Upper lobe of right lung (tissue), 1 donor: ENCODE measurements around the gene CCNA1. TPM values are rescaled to one million over a fixed set of nuclear protein-coding genes. Genes with fewer than 3 reads are reported as not detected.

Source experiments
- ATAC-seq: fragments of 200-7000 bp; cut with Tn5 transposase; one replicate; pipeline ENCODE4 v1.9.1; 2020; ENCODE audit warnings: mild to moderate bottlenecking, moderate library complexity
- DNase-seq: peaks from one replicate; pipeline ENCODE4 v3.0.0-alpha.2; 2020
- H3K27ac ChIP-seq: fragments of 200-600 bp; one replicate; pipeline ENCODE4 v1.8.0; 2022
- H3K27me3 ChIP-seq: fragments of 200-600 bp; one replicate; pipeline ENCODE4 v1.8.0; 2022; ENCODE audit warnings: mild to moderate bottlenecking
- H3K36me3 ChIP-seq: fragments of 200-600 bp; one replicate; pipeline ENCODE4 v1.8.0; 2022
- H3K4me1 ChIP-seq: fragments of 200-600 bp; one replicate; pipeline ENCODE4 v1.8.0; 2022
- H3K4me3 ChIP-seq: fragments of 200-600 bp; one replicate; pipeline ENCODE4 v1.8.0; 2022; ENCODE audit warnings: mild to moderate bottlenecking
- H3K9me3 ChIP-seq: fragments of 200-600 bp; one replicate; pipeline ENCODE4 v1.8.0; 2022
- intact Hi-C: fragments of 100-400 bp; cut with DNase I; formaldehyde crosslinking; loops from one replicate; pipeline ENCODE4 v1.11.0; 2022
- long read RNA-seq: library from polyadenylated mRNA; unstranded; transcript quantifications from one replicate; pipeline ENCODE4 v2.0.0, GENCODE V29; 2021
- total RNA-seq: library from RNA; stranded (reverse); fragmentation: NEBNext Ultra II Directional; extraction: Animal tissue kit (Norgen Biotek cat#: 25700); gene quantifications from one replicate; pipeline ENCODE4 v1.2.1, GENCODE V29; 2021
- TF ChIP-seq, protein P1 (sequence below): fragments of 200-600 bp; IDR thresholded peaks from one replicate; pipeline ENCODE4 v1.8.0; 2022; ENCODE audit warnings: antibody characterized with exemption
- donor health status: DM: no; HTN: yes; CAD: no; lungs with severe emphysema.

Gene CCNA1
- 0.46 TPM for total RNA-seq
- long read RNA-seq = 0 reads

DNA sequence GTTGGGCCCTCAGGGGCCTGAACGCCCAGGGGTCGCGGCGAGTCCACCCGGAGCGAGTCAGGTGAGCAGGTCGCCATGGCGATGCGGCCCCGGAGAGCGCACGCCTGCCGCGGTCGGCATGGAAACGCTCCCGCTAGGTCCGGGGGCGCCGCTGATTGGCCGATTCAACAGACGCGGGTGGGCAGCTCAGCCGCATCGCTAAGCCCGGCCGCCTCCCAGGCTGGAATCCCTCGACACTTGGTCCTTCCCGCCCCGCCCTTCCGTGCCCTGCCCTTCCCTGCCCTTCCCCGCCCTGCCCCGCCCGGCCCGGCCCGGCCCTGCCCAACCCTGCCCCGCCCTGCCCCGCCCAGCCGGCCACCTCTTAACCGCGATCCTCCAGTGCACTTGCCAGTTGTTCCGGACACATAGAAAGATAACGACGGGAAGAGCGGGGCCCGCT is at the start of gene CCNA1:
Gene CCNA1, plus strand, starts transcription at position 390 of the 439 bp plus-strand sequence. CDS start 562 bp downstream, outside the sequence.
- peak; percentile 67 for ATAC-seq
- peak within 1 kb of the TSS; percentile 45 for H3K4me3 ChIP-seq
- TF ChIP-seq, protein P1, sequence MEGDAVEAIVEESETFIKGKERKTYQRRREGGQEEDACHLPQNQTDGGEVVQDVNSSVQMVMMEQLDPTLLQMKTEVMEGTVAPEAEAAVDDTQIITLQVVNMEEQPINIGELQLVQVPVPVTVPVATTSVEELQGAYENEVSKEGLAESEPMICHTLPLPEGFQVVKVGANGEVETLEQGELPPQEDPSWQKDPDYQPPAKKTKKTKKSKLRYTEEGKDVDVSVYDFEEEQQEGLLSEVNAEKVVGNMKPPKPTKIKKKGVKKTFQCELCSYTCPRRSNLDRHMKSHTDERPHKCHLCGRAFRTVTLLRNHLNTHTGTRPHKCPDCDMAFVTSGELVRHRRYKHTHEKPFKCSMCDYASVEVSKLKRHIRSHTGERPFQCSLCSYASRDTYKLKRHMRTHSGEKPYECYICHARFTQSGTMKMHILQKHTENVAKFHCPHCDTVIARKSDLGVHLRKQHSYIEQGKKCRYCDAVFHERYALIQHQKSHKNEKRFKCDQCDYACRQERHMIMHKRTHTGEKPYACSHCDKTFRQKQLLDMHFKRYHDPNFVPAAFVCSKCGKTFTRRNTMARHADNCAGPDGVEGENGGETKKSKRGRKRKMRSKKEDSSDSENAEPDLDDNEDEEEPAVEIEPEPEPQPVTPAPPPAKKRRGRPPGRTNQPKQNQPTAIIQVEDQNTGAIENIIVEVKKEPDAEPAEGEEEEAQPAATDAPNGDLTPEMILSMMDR = no peak
- H3K36me3 ChIP-seq = no peaks in the 10 kb centered on the region
- H3K27ac ChIP-seq = no peak within 1 kb of the TSS
- peaks cover 23% of the 10 kb centered on the region for H3K4me1 ChIP-seq
- H3K27me3 ChIP-seq = peaks cover 43% of the 10 kb centered on the region
- peak; percentile 71 for DNase-seq
- H3K9me3 ChIP-seq = no peaks in the 10 kb centered on the region
- intact Hi-C loops = no loop called here

DNA sequence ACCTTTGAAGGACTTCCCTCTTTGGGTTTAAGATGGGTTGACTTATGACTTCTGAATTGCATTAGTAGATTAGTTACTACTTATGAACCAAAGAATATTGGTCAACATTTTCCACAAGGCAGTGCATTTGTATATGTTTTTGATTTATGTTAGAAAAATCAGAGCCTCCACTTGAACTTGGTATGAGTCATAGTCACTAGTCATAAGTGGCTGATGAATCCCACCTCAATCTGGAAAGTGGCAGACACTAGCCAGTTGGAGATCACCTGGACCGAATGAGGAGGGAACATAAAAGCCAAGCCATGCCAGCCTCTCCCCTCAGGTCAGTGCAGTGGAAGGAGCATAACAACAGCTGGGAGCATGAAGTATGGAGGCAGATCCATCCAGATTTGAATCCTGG is 46.8 kb upstream of the CCNA1 start:
- no peak overlapping the region for H3K27ac ChIP-seq
- no peak for DNase-seq
- TF ChIP-seq, protein P1 = no peak
- H3K27me3 ChIP-seq = no peaks in the 10 kb centered on the region
- H3K4me3 ChIP-seq = no peak overlapping the region
- H3K4me1 ChIP-seq = no peaks in the 10 kb centered on the region
- no peak for ATAC-seq
- H3K36me3 ChIP-seq = no peaks in the 10 kb centered on the region
- intact Hi-C loops = no loop called here
- H3K9me3 ChIP-seq = no peaks in the 10 kb centered on the region

DNA sequence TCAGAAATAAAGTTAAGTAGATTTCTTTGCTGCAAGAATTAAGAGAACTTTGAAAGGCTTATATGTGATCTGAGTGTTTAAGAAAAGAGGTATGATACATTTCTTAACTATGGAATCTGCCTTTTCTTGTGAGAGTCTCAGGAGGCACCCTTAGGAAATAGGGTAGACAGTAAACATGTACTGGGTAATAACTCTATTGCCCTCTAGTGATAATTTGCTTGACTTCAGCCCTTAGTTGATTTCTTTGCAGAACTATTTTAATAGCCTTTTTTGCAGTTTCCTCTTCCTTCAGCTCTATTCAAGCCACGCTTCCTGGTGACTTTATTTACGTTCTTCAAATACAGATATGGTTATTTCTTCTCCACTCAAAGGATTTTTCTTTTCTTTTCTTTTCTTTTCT is 37.0 kb upstream of the CCNA1 start:
- H3K27ac ChIP-seq = no peak overlapping the region
- H3K4me3 ChIP-seq = no peak overlapping the region
- DNase-seq = no peak
- ATAC-seq = peak; percentile 58
- intact Hi-C loops = no loop called here
- H3K36me3 ChIP-seq = no peaks in the 10 kb centered on the region
- H3K4me1 ChIP-seq = no peaks in the 10 kb centered on the region
- H3K9me3 ChIP-seq = no peaks in the 10 kb centered on the region
- no peaks in the 10 kb centered on the region for H3K27me3 ChIP-seq
- TF ChIP-seq, protein P1 = peak; percentile 50

DNA sequence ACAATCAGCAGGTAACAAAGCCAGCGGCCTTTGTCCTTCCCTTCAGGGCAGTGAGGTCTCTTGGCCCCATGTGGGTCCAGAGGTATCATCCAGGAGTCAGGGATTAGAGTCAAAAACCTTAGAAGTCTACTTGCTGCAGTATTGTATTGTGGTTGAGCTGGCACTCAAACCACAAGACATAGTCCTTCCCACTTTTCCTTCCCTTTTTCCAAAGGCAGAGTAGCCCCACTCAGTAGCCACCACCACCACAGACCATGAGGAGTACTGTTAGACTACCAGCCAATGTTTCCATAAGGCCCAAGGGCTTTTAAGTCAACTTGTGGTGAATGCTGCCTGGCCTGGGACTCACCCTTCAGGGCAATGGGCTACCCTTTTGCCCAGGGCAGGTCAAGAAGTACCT is 27.1 kb upstream of the CCNA1 start:
- intact Hi-C loops = no loop called here
- Histone ChIP-seq H3K27me3 (no peaks in the 10 kb centered on the region), H3K36me3 (no peaks in the 10 kb centered on the region), H3K4me1 (no peaks in the 10 kb centered on the region), H3K4me3 (no peak overlapping the region), H3K27ac (no peak overlapping the region), H3K9me3 (no peaks in the 10 kb centered on the region)
- TF ChIP-seq, protein P1 = no peak
- DNase-seq (no peak), ATAC-seq (peak; percentile 29)

DNA sequence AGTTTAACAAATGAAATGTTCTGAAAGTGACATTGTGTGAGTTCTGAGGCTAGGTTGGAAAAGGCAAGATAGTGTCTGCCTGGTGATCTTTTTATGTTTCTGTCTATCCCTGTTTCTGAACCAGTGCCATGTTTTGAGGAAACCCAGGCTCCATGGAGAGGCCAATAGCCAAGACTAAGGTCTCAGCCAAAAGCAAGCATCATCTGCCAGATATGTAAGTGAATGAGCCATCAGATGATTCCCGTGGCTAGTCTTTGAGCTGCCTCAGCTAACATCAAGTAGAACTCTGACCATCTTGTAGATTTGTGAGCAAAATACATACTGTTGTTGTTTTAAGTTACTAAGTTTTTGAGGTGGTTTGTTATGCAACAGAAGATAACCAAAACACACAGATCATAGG is 19.6 kb upstream of the CCNA1 start:
- intact Hi-C loops = no loop called here

More for the DNA sequence above, 19.6 kb upstream of the CCNA1 start:
- no peak for ATAC-seq
- DNase-seq = no peak
- H3K27ac ChIP-seq = no peak overlapping the region
- H3K4me3 ChIP-seq = no peak overlapping the region
- no peaks in the 10 kb centered on the region for H3K27me3 ChIP-seq
- no peaks in the 10 kb centered on the region for H3K9me3 ChIP-seq
- H3K36me3 ChIP-seq = no peaks in the 10 kb centered on the region
- TF ChIP-seq, protein P1 = no peak
- no peaks in the 10 kb centered on the region for H3K4me1 ChIP-seq
